ENCODE results near the gene ACAD11.
"Not testable (repeated sequence)": the region's sequence is repeated elsewhere in the genome, so short reads cannot be mapped to it uniquely, and the experiment has no call there.

Gene ACAD11

DNA sequence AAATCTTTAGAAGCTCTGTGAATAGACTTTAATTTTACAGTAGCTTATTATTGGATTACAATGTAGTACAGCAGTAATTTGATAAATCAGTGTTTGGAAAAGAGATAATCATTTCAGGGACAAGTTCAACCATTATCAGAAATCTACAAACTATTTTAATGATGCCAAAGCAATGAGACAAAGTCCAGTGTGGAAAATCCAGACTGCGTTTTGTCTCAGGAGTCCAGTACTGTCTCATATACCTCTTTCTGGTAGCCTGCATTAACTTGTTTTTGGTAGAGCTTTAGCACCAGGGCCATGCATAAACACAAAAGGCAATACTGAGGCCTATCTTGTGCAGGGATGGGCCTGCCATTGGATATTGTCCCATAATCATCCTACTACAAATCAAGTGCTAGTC lies 42.8 kb downstream of the ACAD11 start:
- no peak overlapping the region for H3K4me3 ChIP-seq (ENCODE audit: low read depth, low read length)
- no peak for DNase-seq (ENCODE audit: low read depth)

GRCh38 chr3:132615881-132616280 lies 43.7 kb downstream of the ACAD11 start:
- H3K4me3 ChIP-seq (ENCODE audit: low read depth, low read length): no peak overlapping the region
- DNase-seq (ENCODE audit: low read depth): no peak

- not testable (repeated sequence) for H3K4me3 ChIP-seq (ENCODE audit: low read depth, low read length); DNase-seq (ENCODE audit: low read depth)
Observed at GRCh38 chr3:132615301-132615700, 44.3 kb downstream of the ACAD11 start.

DNA sequence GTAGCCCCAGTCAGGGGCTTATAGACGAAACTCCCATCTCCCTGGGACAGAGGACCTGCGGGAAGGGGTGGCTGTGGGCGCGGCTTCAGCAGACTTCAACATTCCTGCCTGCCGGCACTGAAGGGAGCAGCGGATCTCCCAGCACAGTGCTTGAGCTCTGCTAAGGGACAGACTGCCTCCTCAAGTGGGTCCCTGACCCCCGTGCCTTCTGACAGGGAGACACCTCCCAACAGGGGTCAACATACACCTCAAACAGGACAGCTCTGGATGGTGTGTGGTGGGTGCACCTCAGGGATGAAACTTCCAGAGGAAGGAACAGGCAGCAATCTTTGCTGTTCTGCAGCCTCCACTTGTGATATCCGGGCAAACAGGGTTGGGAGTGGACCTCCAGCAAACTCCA lies 53.0 kb downstream of the ACAD11 start:
- DNase-seq (ENCODE audit: low read depth); H3K4me3 ChIP-seq (ENCODE audit: low read depth, low read length): not testable (repeated sequence)

DNA sequence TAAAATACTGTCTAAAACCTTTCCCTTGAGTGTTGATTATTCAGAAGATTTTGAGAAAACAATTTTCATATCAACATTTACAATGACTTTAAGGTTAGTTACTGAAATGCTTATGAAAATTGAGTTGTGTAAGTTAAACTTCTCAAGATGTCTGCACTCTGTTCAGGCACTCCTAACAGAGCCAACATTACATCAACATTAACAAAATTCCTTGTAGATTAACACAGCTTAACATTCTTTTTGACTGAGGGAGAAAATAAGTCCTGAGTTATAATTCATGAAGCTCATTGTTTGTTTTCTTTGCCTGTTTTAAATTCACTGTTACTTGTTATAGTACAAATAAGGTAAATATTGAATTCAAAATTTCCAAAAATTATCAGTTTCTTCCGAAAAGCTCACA lies 53.5 kb downstream of the ACAD11 start:
- DNase-seq (ENCODE audit: low read depth): no peak
- no peak overlapping the region for H3K4me3 ChIP-seq (ENCODE audit: low read depth, low read length)

DNA sequence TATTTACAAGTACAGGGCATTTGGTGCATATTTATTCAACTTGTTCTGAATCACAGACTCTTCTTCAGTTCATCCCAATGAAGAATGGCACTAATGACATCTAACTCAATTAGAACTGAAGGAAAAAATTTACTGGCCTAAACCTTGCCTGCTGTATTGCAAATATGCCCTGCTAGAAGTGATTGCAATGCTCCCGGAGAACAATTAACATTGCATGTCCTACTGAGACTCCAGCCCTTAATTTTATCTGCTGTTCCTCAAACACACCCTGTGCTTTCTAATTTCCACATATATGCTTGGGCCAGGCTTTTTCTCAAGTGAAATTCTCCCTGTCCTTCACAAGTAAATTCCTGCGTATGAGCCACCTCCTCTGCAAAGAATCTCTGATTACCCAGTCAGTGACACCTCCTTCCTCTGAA lies 54.2 kb downstream of the ACAD11 start:
- DNase-seq (ENCODE audit: low read depth): no peak
- H3K4me3 ChIP-seq (ENCODE audit: low read depth, low read length): no peak overlapping the region

GRCh38 chr3:132600614-132601013 lies 59.0 kb downstream of the ACAD11 start:
- H3K4me3 ChIP-seq (ENCODE audit: low read depth, low read length); DNase-seq (ENCODE audit: low read depth): not testable (repeated sequence)

DNA sequence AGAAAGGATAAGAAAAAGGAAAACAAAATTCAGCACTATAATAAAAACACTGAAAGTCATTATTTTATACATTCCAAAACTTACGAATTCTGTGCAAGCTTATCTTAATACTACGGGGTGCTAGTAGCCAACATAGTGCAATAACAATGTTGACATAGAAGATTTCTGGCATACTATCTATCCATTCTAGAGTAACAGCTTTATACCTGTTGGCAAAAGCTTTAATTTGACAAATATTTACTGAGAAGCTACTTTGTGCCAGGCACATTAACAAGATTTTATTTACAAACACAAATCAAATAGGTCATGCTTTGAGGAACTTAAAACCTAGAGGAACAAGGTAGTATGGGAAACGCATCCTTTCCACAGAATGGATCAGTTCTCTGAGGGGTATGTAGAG lies 61.4 kb downstream of the ACAD11 start:
- no peak for DNase-seq (ENCODE audit: low read depth)
- no peak overlapping the region for H3K4me3 ChIP-seq (ENCODE audit: low read depth, low read length)

DNA sequence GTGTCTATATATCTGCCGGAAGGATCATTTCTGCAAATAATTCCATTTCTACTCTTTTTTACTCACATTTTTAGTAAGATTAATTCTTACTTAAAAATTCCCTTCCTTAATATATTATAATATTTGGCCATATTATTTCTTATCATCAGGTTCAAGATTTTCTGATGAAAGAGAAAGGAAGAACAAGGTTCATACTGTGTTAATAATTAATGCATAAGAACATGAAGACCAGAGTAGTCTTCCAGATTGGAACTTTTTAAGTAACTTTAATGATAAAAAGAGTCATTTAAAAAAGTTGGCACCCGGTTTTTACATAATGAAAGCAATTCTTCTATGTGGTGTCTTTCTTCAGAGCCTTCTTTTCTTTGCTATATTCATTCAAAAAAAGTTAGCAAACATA lies 61.9 kb downstream of the ACAD11 start:
- H3K4me3 ChIP-seq (ENCODE audit: low read depth, low read length): no peak overlapping the region

DNA sequence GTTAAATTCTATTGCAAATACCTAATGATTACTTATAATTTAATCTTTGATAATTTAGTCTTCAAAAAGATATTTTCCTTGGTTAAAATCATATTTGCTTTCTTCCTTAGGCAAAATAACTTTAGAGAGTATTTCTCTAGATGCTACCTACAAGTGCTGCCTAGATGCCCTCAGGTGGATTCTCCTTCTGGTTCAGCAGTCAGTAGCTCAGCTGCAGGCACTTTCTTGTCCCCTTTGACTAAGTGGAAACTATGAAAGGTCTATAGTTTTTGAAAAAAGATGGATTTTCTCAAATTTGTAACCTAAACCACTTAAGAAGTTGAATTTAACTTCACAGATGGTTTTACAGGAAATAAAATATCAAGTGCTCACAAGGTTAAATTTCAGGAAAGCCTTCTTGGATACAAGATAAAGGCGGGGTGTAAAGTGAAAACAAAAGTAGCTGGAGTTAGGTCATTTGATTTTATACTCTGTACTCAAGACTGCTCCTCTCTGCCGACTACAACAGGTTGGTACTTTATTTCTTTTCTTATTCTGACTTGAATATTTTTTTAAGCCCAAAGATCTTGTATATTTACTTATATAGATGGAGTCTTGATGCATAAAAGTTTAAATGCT lies 62.7 kb downstream of the ACAD11 start, which contains the start of gene ACKR4:
Gene ACKR4, plus strand, starts transcription at position 455 of the 618 bp plus-strand sequence. CDS start 3,128 bp downstream, outside the sequence.
- no peak for DNase-seq (ENCODE audit: low read depth)
- no peak within 1 kb of the TSS for H3K4me3 ChIP-seq (ENCODE audit: low read depth, low read length)

More for the DNA sequence above, 61.9 kb downstream of the ACAD11 start:
- no peak for DNase-seq (ENCODE audit: low read depth)

- no peak overlapping the region for H3K4me3 ChIP-seq (ENCODE audit: low read depth, low read length)
- no peak for DNase-seq (ENCODE audit: low read depth)
Observed at GRCh38 chr3:132596326-132596725, 63.3 kb downstream of the ACAD11 start.

GRCh38 chr3:132595014-132595413 lies 64.6 kb downstream of the ACAD11 start:
- DNase-seq (ENCODE audit: low read depth): peak; percentile 48
- no peak overlapping the region for H3K4me3 ChIP-seq (ENCODE audit: low read depth, low read length)

DNA sequence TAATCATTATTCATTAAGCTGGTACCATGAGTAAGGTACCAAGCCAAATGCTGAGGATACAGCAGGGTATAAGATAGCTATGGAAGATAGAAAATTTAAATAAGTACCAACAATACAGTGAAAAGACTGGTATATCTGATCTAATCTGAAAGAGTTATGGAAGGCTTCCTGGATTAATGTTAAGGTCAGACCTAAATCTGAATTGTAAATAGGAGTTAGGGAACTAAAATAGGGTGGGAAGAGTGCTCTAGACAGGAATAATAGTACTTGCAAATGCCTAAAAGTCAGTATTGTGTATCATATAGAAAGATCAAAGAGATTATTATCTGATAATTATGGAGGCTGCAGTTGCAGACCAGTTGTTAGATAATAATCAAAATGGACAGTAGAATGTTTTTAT lies 65.1 kb downstream of the ACAD11 start:
- DNase-seq (ENCODE audit: low read depth): no peak
- H3K4me3 ChIP-seq (ENCODE audit: low read depth, low read length): no peak overlapping the region

DNA sequence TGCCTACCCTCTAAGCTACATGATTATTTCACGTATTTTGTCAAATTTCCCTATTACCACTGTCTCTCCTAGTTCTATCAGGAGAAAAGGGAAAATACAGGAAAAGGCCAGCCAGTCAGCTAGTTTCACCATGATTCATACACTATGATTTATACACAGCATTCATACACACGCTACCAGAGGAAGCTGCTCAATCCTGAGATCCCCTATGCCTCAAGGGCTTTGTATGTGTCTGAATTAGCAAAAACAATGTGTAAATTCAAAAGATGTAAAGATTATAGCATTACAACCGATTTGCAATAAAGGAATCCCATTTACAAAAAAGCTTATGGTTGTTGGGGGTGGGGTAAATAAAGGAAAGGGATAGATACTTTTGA lies 65.7 kb downstream of the ACAD11 start:
- peak; percentile 48 for DNase-seq (ENCODE audit: low read depth)
- no peak overlapping the region for H3K4me3 ChIP-seq (ENCODE audit: low read depth, low read length)

- no peak overlapping the region for H3K4me3 ChIP-seq (ENCODE audit: low read depth, low read length)
- no peak for DNase-seq (ENCODE audit: low read depth)
Observed at GRCh38 chr3:132593241-132593946, 66.2 kb downstream of the ACAD11 start.

- DNase-seq (ENCODE audit: low read depth): no peak
- no peak overlapping the region for H3K4me3 ChIP-seq (ENCODE audit: low read depth, low read length)
Observed at GRCh38 chr3:132592216-132592615, 67.4 kb downstream of the ACAD11 start.

DNA sequence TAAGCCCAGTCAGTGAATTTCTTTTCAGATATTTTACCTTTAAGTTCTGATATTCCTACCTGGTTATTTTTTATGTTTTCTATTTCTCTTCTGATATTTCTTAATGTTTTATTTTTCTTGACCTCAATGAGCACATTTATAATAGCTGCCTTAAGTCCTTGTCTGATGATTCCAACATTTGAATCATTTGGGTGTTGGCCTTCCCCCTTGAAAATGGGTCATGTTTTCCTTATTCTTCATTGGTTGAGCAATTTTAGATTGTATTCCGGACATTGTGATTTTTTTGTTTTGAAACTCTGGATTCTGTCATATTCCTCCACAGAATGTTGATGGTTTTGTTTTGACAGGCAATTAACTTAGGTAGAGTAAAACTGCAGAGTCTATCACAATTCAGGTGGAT lies 72.2 kb downstream of the ACAD11 start:
- DNase-seq (ENCODE audit: low read depth): no peak
- H3K4me3 ChIP-seq (ENCODE audit: low read depth, low read length): no peak overlapping the region

DNA sequence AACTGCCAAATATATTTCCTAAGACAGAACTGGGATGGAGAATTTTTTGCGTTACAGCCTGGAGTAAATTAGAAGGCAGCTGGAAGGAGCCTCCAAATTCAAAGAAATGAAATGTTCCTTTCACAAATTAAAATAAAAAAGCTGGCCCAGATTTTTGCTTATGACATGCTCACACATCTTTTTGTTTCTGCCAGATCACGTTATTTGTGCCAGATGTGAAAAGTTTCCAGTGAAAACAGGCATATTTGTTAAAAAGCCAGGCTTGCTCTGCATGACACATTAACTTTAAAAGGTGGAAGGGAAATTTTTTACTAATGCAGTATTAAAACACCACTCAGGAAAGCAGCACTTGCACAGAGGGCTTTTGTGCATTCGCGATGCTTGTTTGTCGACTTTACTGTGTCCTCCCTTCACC lies 85.8 kb downstream of the ACAD11 start:
- DNase-seq (ENCODE audit: low read depth): no peak
- H3K4me3 ChIP-seq (ENCODE audit: low read depth, low read length): no peak overlapping the region

DNA sequence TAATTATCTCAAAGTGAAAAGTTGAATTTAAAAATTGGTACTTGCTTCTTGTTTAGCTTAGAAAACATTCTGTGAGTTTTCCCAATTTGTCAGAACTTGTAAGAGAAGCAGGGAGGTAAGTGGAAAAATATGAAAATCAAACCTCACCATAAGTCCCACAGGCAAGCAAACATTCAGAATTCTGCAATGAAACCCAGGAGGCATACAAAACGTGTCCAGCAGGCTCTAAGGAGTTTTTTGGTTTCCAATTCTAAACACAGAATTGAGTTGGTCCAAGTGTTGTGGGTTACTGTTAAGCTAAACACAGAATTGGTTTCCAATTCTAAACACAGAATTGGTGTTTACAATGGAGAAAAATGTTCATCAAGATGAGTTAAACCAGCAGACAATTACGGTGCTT lies 89.6 kb downstream of the ACAD11 start:
- DNase-seq (ENCODE audit: low read depth): no peak
- no peak overlapping the region for H3K4me3 ChIP-seq (ENCODE audit: low read depth, low read length)

DNA sequence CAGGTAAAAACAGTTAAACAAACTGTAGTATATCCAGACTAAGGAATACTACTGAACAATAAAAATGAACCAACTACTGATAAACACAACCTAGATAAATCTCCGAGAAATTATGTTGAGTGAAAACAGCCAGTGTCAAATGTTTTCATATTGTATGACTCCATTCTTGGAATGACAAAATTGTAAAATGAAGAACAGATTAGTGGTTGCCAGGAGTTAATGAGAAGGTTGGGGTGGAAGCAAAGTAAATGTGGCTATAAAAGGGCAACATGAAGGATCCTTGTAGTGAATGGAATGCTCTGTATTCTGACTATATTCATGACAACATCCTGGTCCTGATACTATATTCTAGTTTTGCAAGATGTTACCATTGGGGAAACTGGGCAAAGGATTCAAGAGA lies 90.0 kb downstream of the ACAD11 start:
- DNase-seq (ENCODE audit: low read depth): no peak
- H3K4me3 ChIP-seq (ENCODE audit: low read depth, low read length): no peak overlapping the region

- no peak for DNase-seq (ENCODE audit: low read depth)
Observed at GRCh38 chr3:132569153-132569552, 90.5 kb downstream of the ACAD11 start.

More at GRCh38 chr3:132569153-132569552, 90.5 kb downstream of the ACAD11 start:
- H3K4me3 ChIP-seq (ENCODE audit: low read depth, low read length): no peak overlapping the region

All from skeletal muscle cell (primary cell).